ENCODE measurements around the gene PTPRO.

The PTPRO gene

GRCh38 chr12:15350643-15351042, 28.3 kb downstream of the PTPRO start:
- Histone ChIP-seq H3K27me3 (ENCODE audit: control insufficient read depth, insufficient read depth, low read length) (no peaks in the 10 kb centered on the region), H3K27ac (ENCODE audit: low read depth, low read length) (no peak overlapping the region), H3K4me1 (ENCODE audit: control insufficient read depth, insufficient read depth, low read length) (no peaks in the 10 kb centered on the region), H3K36me3 (ENCODE audit: control insufficient read depth, insufficient read depth, low read length) (no peaks in the 10 kb centered on the region), H3K9ac (ENCODE audit: low read length) (no peak overlapping the region), H3K4me3 (ENCODE audit: low read depth, low read length) (no peak overlapping the region), H3K9me3 (ENCODE audit: control insufficient read depth, insufficient read depth, low read depth, low read length) (no peaks in the 10 kb centered on the region)

DNA sequence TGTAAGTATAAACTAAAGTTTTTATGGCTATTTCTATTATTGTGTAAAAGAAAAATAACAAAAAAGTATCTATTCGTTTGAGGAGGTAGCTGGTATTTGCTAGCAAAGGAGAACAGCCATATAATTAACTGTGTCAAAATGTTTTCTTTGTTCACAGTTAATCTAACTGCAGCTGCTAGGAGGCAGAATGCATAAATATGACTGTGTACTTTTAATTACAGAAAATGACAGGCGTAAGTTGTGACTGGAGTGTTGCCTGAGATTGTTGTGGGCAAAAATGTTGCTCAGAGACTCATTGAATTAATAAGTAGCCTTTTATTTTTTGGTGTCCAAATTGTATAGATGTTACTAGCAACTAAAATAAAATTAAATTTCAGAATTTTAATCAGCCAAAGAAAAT, 33.5 kb downstream of the PTPRO start:
- Histone ChIP-seq H3K4me1 (ENCODE audit: control insufficient read depth, insufficient read depth, low read length) (no peaks in the 10 kb centered on the region), H3K9me3 (ENCODE audit: control insufficient read depth, insufficient read depth, low read depth, low read length) (no peaks in the 10 kb centered on the region), H3K27ac (ENCODE audit: low read depth, low read length) (no peak overlapping the region), H3K27me3 (ENCODE audit: control insufficient read depth, insufficient read depth, low read length) (no peaks in the 10 kb centered on the region), H3K4me3 (ENCODE audit: low read depth, low read length) (no peak overlapping the region), H3K9ac (ENCODE audit: low read length) (no peak overlapping the region), H3K36me3 (ENCODE audit: control insufficient read depth, insufficient read depth, low read length) (no peaks in the 10 kb centered on the region)

GRCh38 chr12:15356951-15357364, 34.6 kb downstream of the PTPRO start:
- Histone ChIP-seq H3K4me3 (ENCODE audit: low read depth, low read length) (no peak overlapping the region), H3K36me3 (ENCODE audit: control insufficient read depth, insufficient read depth, low read length) (no peaks in the 10 kb centered on the region), H3K4me1 (ENCODE audit: control insufficient read depth, insufficient read depth, low read length) (no peaks in the 10 kb centered on the region), H3K27ac (ENCODE audit: low read depth, low read length) (no peak overlapping the region), H3K9ac (ENCODE audit: low read length) (no peak overlapping the region), H3K27me3 (ENCODE audit: control insufficient read depth, insufficient read depth, low read length) (no peaks in the 10 kb centered on the region), H3K9me3 (ENCODE audit: control insufficient read depth, insufficient read depth, low read depth, low read length) (no peaks in the 10 kb centered on the region)

DNA sequence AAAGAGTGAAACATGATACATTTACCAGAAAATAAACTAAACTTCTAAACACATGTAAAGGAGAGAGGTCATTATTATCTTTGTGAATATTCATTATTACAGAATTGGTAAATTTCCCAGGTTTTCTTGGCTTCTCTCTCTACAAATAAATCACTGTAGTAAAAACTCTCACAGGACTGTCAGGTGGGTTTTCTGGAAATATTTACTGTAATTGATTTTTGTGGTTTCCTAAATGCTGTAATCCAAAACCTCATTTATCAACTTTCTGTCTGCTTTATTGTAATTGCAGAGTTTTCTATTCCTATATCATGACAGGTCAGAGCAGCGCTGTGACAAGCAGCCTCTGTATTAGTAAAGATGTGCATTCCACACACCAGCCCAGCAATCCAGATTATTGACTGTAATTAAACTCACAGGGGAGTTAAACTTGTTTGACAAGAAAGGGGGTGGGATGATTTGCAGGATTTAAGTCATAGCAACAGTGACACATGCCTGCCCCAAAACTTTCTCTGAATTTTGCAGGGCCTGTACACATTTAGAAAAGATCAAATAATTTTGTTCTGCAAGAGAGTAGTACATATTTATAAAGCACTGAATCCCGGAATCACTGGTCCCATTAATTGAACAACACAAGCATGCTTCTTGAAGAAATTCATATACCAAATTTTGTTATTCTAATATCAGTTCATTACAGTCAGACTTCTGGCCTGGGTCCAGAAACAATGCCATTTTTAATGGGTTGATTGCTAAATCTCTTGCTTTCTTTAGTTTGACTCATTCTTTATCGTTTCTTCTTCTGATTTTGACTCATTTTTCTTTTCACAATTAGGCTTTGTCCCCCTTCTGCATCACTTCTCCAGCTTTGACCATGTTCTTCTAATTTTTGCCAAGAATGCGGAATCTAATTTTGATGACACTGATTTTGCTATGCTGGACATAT, 42.2 kb downstream of the PTPRO start:
- Histone ChIP-seq H3K4me1 (ENCODE audit: control insufficient read depth, insufficient read depth, low read length) (no peaks in the 10 kb centered on the region), H3K4me3 (ENCODE audit: low read depth, low read length) (no peak overlapping the region), H3K27me3 (ENCODE audit: control insufficient read depth, insufficient read depth, low read length) (peaks cover 2% of the 10 kb centered on the region; the same call in 1 of the 2 replicates), H3K27ac (ENCODE audit: low read depth, low read length) (no peak overlapping the region), H3K9ac (ENCODE audit: low read length) (no peak overlapping the region), H3K36me3 (ENCODE audit: control insufficient read depth, insufficient read depth, low read length) (no peaks in the 10 kb centered on the region), H3K9me3 (ENCODE audit: control insufficient read depth, insufficient read depth, low read depth, low read length) (no peaks in the 10 kb centered on the region)

GRCh38 chr12:15368812-15369211, 46.5 kb downstream of the PTPRO start:
- Histone ChIP-seq H3K27ac (ENCODE audit: low read depth, low read length) (no peak overlapping the region), H3K4me1 (ENCODE audit: control insufficient read depth, insufficient read depth, low read length) (no peaks in the 10 kb centered on the region), H3K36me3 (ENCODE audit: control insufficient read depth, insufficient read depth, low read length) (no peaks in the 10 kb centered on the region), H3K27me3 (ENCODE audit: control insufficient read depth, insufficient read depth, low read length) (peaks cover 2% of the 10 kb centered on the region; the same call in 1 of the 2 replicates), H3K9me3 (ENCODE audit: control insufficient read depth, insufficient read depth, low read depth, low read length) (no peaks in the 10 kb centered on the region), H3K9ac (ENCODE audit: low read length) (no peak overlapping the region), H3K4me3 (ENCODE audit: low read depth, low read length) (no peak overlapping the region)

GRCh38 chr12:15372352-15372751, 50.0 kb downstream of the PTPRO start:
- Histone ChIP-seq H3K9me3 (ENCODE audit: control insufficient read depth, insufficient read depth, low read depth, low read length) (no peaks in the 10 kb centered on the region), H3K9ac (ENCODE audit: low read length) (no peak overlapping the region), H3K27me3 (ENCODE audit: control insufficient read depth, insufficient read depth, low read length) (peaks cover 2% of the 10 kb centered on the region; the same call in 1 of the 2 replicates), H3K36me3 (ENCODE audit: control insufficient read depth, insufficient read depth, low read length) (no peaks in the 10 kb centered on the region), H3K4me3 (ENCODE audit: low read depth, low read length) (no peak overlapping the region), H3K27ac (ENCODE audit: low read depth, low read length) (no peak overlapping the region), H3K4me1 (ENCODE audit: control insufficient read depth, insufficient read depth, low read length) (no peaks in the 10 kb centered on the region)

GRCh38 chr12:15387772-15388171, 65.5 kb downstream of the PTPRO start:
- Histone ChIP-seq H3K9ac (ENCODE audit: low read length) (no peak overlapping the region), H3K9me3 (ENCODE audit: control insufficient read depth, insufficient read depth, low read depth, low read length) (no peaks in the 10 kb centered on the region), H3K4me3 (ENCODE audit: low read depth, low read length) (no peak overlapping the region), H3K36me3 (ENCODE audit: control insufficient read depth, insufficient read depth, low read length) (no peaks in the 10 kb centered on the region), H3K27ac (ENCODE audit: low read depth, low read length) (no peak overlapping the region), H3K27me3 (ENCODE audit: control insufficient read depth, insufficient read depth, low read length) (no peaks in the 10 kb centered on the region), H3K4me1 (ENCODE audit: control insufficient read depth, insufficient read depth, low read length) (no peaks in the 10 kb centered on the region)

DNA sequence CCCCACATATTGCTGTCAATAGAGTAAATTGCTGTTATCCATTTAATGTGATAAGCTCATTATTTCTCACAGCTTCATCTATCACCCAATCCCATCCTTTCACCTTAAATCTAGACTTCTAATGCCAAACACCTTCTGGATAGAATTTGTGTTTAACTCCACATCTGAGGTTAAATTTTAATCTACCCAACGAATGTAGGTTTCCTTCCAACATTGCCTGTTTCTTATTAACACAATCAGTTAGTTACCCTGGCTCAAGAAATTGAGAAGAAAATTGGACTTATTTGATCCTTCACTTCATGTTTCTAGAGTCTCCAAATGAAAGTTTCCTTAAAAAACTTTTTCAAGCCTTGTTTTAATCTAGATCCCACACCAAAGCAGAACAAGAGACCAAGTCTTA, 67.3 kb downstream of the PTPRO start:
- Histone ChIP-seq H3K9ac (ENCODE audit: low read length) (no peak overlapping the region), H3K27me3 (ENCODE audit: control insufficient read depth, insufficient read depth, low read length) (no peaks in the 10 kb centered on the region), H3K9me3 (ENCODE audit: control insufficient read depth, insufficient read depth, low read depth, low read length) (no peaks in the 10 kb centered on the region), H3K36me3 (ENCODE audit: control insufficient read depth, insufficient read depth, low read length) (no peaks in the 10 kb centered on the region), H3K4me1 (ENCODE audit: control insufficient read depth, insufficient read depth, low read length) (no peaks in the 10 kb centered on the region), H3K27ac (ENCODE audit: low read depth, low read length) (no peak overlapping the region), H3K4me3 (ENCODE audit: low read depth, low read length) (no peak overlapping the region)

DNA sequence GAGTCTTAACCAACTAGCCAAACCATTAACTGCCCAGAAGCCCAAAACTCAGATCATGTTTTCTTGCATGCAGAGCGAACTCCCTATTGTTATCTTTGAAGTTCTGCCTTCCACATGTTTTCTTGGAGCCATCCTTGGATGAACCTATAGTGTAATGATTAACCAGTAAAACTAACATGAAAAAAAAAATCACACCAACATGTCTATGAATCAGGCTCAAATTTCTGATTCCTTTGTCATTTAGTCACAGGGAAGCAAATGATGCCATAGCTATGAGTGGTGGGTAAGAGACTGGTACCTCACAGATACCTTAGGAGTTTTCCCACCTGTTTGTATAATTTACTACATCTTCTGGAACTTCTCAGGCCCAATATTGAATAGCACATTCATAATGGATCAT, 70.7 kb downstream of the PTPRO start:
- Histone ChIP-seq H3K4me1 (ENCODE audit: control insufficient read depth, insufficient read depth, low read length) (peaks cover 3% of the 10 kb centered on the region; the same call in 1 of the 2 replicates), H3K4me3 (ENCODE audit: low read depth, low read length) (no peak overlapping the region), H3K36me3 (ENCODE audit: control insufficient read depth, insufficient read depth, low read length) (no peaks in the 10 kb centered on the region), H3K9me3 (ENCODE audit: control insufficient read depth, insufficient read depth, low read depth, low read length) (no peaks in the 10 kb centered on the region), H3K27ac (ENCODE audit: low read depth, low read length) (no peak overlapping the region), H3K9ac (ENCODE audit: low read length) (no peak overlapping the region), H3K27me3 (ENCODE audit: control insufficient read depth, insufficient read depth, low read length) (no peaks in the 10 kb centered on the region)

DNA sequence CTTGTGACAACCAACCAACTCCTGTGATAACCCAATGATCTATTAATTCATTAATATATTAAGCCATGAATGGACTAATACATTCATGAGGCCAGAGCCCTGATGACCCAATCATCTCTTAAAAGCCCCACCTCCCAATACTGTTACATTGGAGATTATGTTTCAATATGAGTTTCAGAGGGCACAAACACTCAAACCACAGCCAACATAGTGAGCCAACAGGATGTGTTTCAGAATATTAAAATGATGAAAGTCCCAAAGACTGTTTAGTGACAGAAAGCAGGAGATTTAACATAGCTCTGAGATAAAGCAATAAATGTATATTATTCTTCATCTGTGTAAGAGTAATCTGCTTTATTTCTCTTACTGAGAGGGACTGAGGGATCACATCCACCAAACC, 71.7 kb downstream of the PTPRO start:
- Histone ChIP-seq H3K36me3 (ENCODE audit: control insufficient read depth, insufficient read depth, low read length) (no peaks in the 10 kb centered on the region), H3K9ac (ENCODE audit: low read length) (no peak overlapping the region), H3K27me3 (ENCODE audit: control insufficient read depth, insufficient read depth, low read length) (no peaks in the 10 kb centered on the region), H3K4me3 (ENCODE audit: low read depth, low read length) (no peak overlapping the region), H3K9me3 (ENCODE audit: control insufficient read depth, insufficient read depth, low read depth, low read length) (no peaks in the 10 kb centered on the region), H3K4me1 (ENCODE audit: control insufficient read depth, insufficient read depth, low read length) (peaks cover 5% of the 10 kb centered on the region; the same call in 1 of the 2 replicates), H3K27ac (ENCODE audit: low read depth, low read length) (no peak overlapping the region)

- H3K27me3 ChIP-seq (ENCODE audit: control insufficient read depth, insufficient read depth, low read length) = no peaks in the 10 kb centered on the region
- no peaks in the 10 kb centered on the region for H3K9me3 ChIP-seq (ENCODE audit: control insufficient read depth, insufficient read depth, low read depth, low read length)
- H3K27ac ChIP-seq (ENCODE audit: low read depth, low read length) = no peak overlapping the region
- no peaks in the 10 kb centered on the region for H3K4me1 ChIP-seq (ENCODE audit: control insufficient read depth, insufficient read depth, low read length)
- H3K36me3 ChIP-seq (ENCODE audit: control insufficient read depth, insufficient read depth, low read length) = no peaks in the 10 kb centered on the region
- no peak overlapping the region for H3K9ac ChIP-seq (ENCODE audit: low read length)
- H3K4me3 ChIP-seq (ENCODE audit: low read depth, low read length) = no peak overlapping the region
Observed at GRCh38 chr12:15404485-15404884, 82.2 kb downstream of the PTPRO start.
